Tibial nerve (tissue), 4 donors: ENCODE results near the gene MAP1A. TPM values are rescaled to one million over a fixed set of nuclear protein-coding genes. Genes with fewer than 3 reads are reported as not detected.

Experiments
- DNase-seq, 2 donors: peaks; one replicate each; pipeline ENCODE4 v3.0.0-alpha.2; 2019; ENCODE audit warnings: low spot score in 2 of 2
- H3K27ac ChIP-seq, 4 donors: fragments of 200-600 bp; sonication (generic) in 3 of 4; one replicate each; pipeline ENCODE4 v1.5.1; 2017 to 2019; ENCODE audit warnings: mild to moderate bottlenecking in 1 of 4
- H3K27me3 ChIP-seq, 2 donors: fragments of 200-600 bp; sonication (generic) in 1 of 2; one replicate each; pipeline versions ENCODE4 v1.5.1 to v1.6.0; 2017 to 2019
- H3K36me3 ChIP-seq, 3 donors: fragments of 200-600 bp; sonication (generic); one replicate each; pipeline ENCODE4 v1.5.1; 2018 to 2019
- H3K4me1 ChIP-seq, 4 donors: fragments of 200-600 bp; sonication (generic) in 3 of 4; one replicate each; pipeline ENCODE4 v1.5.1; 2017 to 2019
- H3K4me3 ChIP-seq, 4 donors: fragments of 200-600 bp; sonication (generic) in 3 of 4; one replicate each; pipeline ENCODE4 v1.5.1; 2017 to 2019; ENCODE audit warnings: mild to moderate bottlenecking in 1 of 4, moderate library complexity in 1 of 4
- H3K9me3 ChIP-seq, 4 donors: fragments of 200-600 bp; sonication (generic) in 3 of 4; one replicate each; pipeline ENCODE4 v1.5.1; 2017 to 2019
- CTCF ChIP-seq, 5 experiments: fragments of 200-600 bp in 3 of 5; fragments of 450-650 bp in 2 of 5; sonication (generic) in 3 of 5; IDR thresholded peaks; one replicate each; pipeline ENCODE4 v1.5.1; 2016 to 2019; ENCODE audit warnings: antibody characterized with exemption in 5 of 5, mild to moderate bottlenecking in 3 of 5, moderate library complexity in 2 of 5
- EP300 ChIP-seq, 2 donors: sonication (generic); formaldehyde crosslinking; IDR thresholded peaks; one replicate each; pipeline ENCODE4 v1.6.1; 2017; ENCODE audit warnings: antibody characterized with exemption in 2 of 2, mild to moderate bottlenecking in 1 of 2
- POLR2A ChIP-seq, 2 donors: fragments of 450-650 bp; IDR thresholded peaks; one replicate each; pipeline ENCODE4 v1.6.1; 2017; ENCODE audit warnings: antibody characterized with exemption in 2 of 2, mild to moderate bottlenecking in 2 of 2, moderate library complexity in 2 of 2
- WGBS, 2 donors: methylation state at CpG; one replicate each; pipeline ENCODE4 v1.1.5; 2018; 5-methylcytosine and 5-hydroxymethylcytosine counted together
- total RNA-seq, 4 donors: library from RNA; depleted of rRNA; stranded (reverse); fragments of >200 nt; gene quantifications; one replicate each; pipeline ENCODE4 v1.1.0, GENCODE V29; 2016

MAP1A gene
- total RNA-seq, 4 donors from 2014 or later = 17.4 to 23.7 (median 21.3) TPM

- DNase-seq = no peak
- 9 to 16% methylated on average over 7 of the region's 7 CpGs for WGBS, 2 donors
- Histone ChIP-seq H3K27me3 (no peaks in the 10 kb centered on the region), H3K4me1 (peaks cover 0 to 37% (median 2%) of the 10 kb centered on the region in 4 donors), H3K27ac (peak overlapping the region; percentile 80 to 91 (median 86)), H3K4me3 (peak overlapping the region; percentile 70 to 80 (median 74)), H3K9me3 (no peaks in the 10 kb centered on the region), H3K36me3 (peaks cover 0 to 36% (median 0%) of the 10 kb centered on the region in 3 donors)
- no peak for TF ChIP-seq POLR2A (IDR thresholded peaks at IDR 0.05)
- TF ChIP-seq EP300 (IDR thresholded peaks at IDR 0.05) = no peak
- TF ChIP-seq CTCF (IDR thresholded peaks at IDR 0.05) = no peak
Observed at GRCh38 chr15:43492266-43492665, 25.1 kb upstream of the MAP1A start.

GRCh38 chr15:43492673-43493601, 24.5 kb upstream of the MAP1A start, which contains the start of gene TP53BP1:
TSS of gene TP53BP1 (minus strand) at chr15:43493156. CDS start at chr15:43493043, 113 bp downstream.
- TF ChIP-seq POLR2A (IDR thresholded peaks at IDR 0.05) (peak in 1 of 2 donors; percentile 48), CTCF (IDR thresholded peaks at IDR 0.05) (peak in 1 of 5 experiments; percentile 32), EP300 (IDR thresholded peaks at IDR 0.05) (peak in 1 of 2 donors; percentile 80)
- 0 to 1% methylated on average over 29 to 54 of the region's 54 CpGs for WGBS, 2 donors

GRCh38 chr15:43493703-43494472, 23.5 kb upstream of the MAP1A start:
- H3K4me1 ChIP-seq = peaks cover 0 to 35% (median 2%) of the 10 kb centered on the region in 4 donors
- peak overlapping the region; percentile 70 to 80 (median 74) for H3K4me3 ChIP-seq
- H3K27ac ChIP-seq = peak overlapping the region; percentile 80 to 91 (median 86)
- peaks cover 0 to 19% (median 0%) of the 10 kb centered on the region in 3 donors for H3K36me3 ChIP-seq
- H3K9me3 ChIP-seq = no peaks in the 10 kb centered on the region
- no peak for TF ChIP-seq EP300 (IDR thresholded peaks at IDR 0.05)
- TF ChIP-seq POLR2A (IDR thresholded peaks at IDR 0.05) = no peak
- no peak for TF ChIP-seq CTCF (IDR thresholded peaks at IDR 0.05)
- WGBS, 2 donors = 57 to 58% methylated on average over 7 of the region's 7 CpGs
- no peaks in the 10 kb centered on the region for H3K27me3 ChIP-seq
- DNase-seq = no peak

More at GRCh38 chr15:43492673-43493601, 24.5 kb upstream of the MAP1A start, which contains the start of gene TP53BP1:
- peak; percentile 96 to 98 for DNase-seq
- Histone ChIP-seq H3K4me1 (peaks cover 0 to 37% (median 2%) of the 10 kb centered on the region in 4 donors), H3K9me3 (no peaks in the 10 kb centered on the region), H3K27ac (peak within 1 kb of the TSS; percentile 80 to 91 (median 86)), H3K4me3 (peak within 1 kb of the TSS; percentile 70 to 80 (median 74)), H3K36me3 (peaks cover 0 to 29% (median 0%) of the 10 kb centered on the region in 3 donors), H3K27me3 (no peaks in the 10 kb centered on the region)

- no peaks in the 10 kb centered on the region for H3K4me1 ChIP-seq
- H3K27me3 ChIP-seq = no peaks in the 10 kb centered on the region
- 61 to 69% methylated on average over 3 of the region's 3 CpGs for WGBS, 2 donors
- H3K36me3 ChIP-seq = no peaks in the 10 kb centered on the region
- no peak overlapping the region for H3K27ac ChIP-seq
- TF ChIP-seq CTCF (IDR thresholded peaks at IDR 0.05) = no peak
- no peak for TF ChIP-seq POLR2A (IDR thresholded peaks at IDR 0.05)
- TF ChIP-seq EP300 (IDR thresholded peaks at IDR 0.05) = no peak
- no peak for DNase-seq
- no peaks in the 10 kb centered on the region for H3K9me3 ChIP-seq
- H3K4me3 ChIP-seq = no peak overlapping the region
Observed at GRCh38 chr15:43498990-43499389, 18.4 kb upstream of the MAP1A start.
